Peyer's patch (tissue), 4 donors: Measurements from ENCODE around the gene MARCHF9. TPM values are rescaled to one million over a fixed set of nuclear protein-coding genes. Genes with fewer than 3 reads are reported as not detected.

Source experiments
- DNase-seq, 3 donors: peaks; one replicate each; pipeline ENCODE4 v3.0.0-alpha.2; 2017 to 2019
- H3K27ac ChIP-seq, 4 donors: fragments of 200-600 bp; sonication (generic); one replicate each; pipeline ENCODE4 v1.5.1; 2016 to 2019
- H3K27me3 ChIP-seq, 2 donors: fragments of 200-600 bp; sonication (generic); one replicate each; pipeline ENCODE4 v1.5.1; 2019
- H3K36me3 ChIP-seq, 3 donors: fragments of 200-600 bp; sonication (generic); one replicate each; pipeline ENCODE4 v1.5.1; 2016 to 2019
- H3K4me1 ChIP-seq, 4 donors: fragments of 200-600 bp; sonication (generic); one replicate each; pipeline ENCODE4 v1.5.1; 2016 to 2019
- H3K4me3 ChIP-seq, 4 donors: fragments of 200-600 bp; sonication (generic); 1 replicate in 3 of 4; 2 replicates in 1 of 4; pipeline ENCODE4 v1.5.1; 2016 to 2019; ENCODE audit warnings: mild to moderate bottlenecking in 1 of 4
- H3K9me3 ChIP-seq, 4 donors: fragments of 200-600 bp; sonication (generic); one replicate each; pipeline ENCODE4 v1.5.1; 2016 to 2019; ENCODE audit warnings: mild to moderate bottlenecking in 1 of 4
- CTCF ChIP-seq, 6 experiments: fragments of 450-650 bp in 4 of 6; fragments of 200-600 bp in 2 of 6; sonication (generic) in 1 of 6; IDR thresholded peaks; one replicate each; pipeline ENCODE4 v1.5.1; 2017 to 2019; ENCODE audit warnings: antibody characterized with exemption in 6 of 6, mild to moderate bottlenecking in 3 of 6, moderate library complexity in 1 of 6
- POLR2A ChIP-seq, 2 donors: fragments of 450-650 bp; IDR thresholded peaks; one replicate each; pipeline ENCODE4 v1.5.1; 2017; ENCODE audit warnings: antibody characterized with exemption in 2 of 2, mild to moderate bottlenecking in 2 of 2, moderate library complexity in 2 of 2
- total RNA-seq, 4 donors: library from RNA; depleted of rRNA; stranded (reverse); fragments of >200 nt; gene quantifications; one replicate each; pipeline ENCODE4 v1.1.0, GENCODE V29; 2016

The MARCHF9 gene
- total RNA-seq, 4 donors from 2014 or later: 7.4 to 17.2 (median 10.6) TPM

- H3K4me1 ChIP-seq: peaks cover 0 to 12% (median 8%) of the 10 kb centered on the region in 4 donors
- no peaks in the 10 kb centered on the region for H3K27me3 ChIP-seq
- no peaks in the 10 kb centered on the region for H3K9me3 ChIP-seq
- H3K36me3 ChIP-seq: peaks cover 0 to 20% (median 0%) of the 10 kb centered on the region in 3 donors
- H3K4me3 ChIP-seq: peak overlapping the region; percentile 57 to 98 (median 88)
- peak overlapping the region in 2 of 4 donors; percentile 66 to 82 for H3K27ac ChIP-seq
- TF ChIP-seq POLR2A (IDR thresholded peaks at IDR 0.05) (no peak), CTCF (IDR thresholded peaks at IDR 0.05) (no peak)
- DNase-seq: no peak
Measured at GRCh38 chr12:57782243-57782607, 27.3 kb downstream of the MARCHF9 start.

GRCh38 chr12:57782608-57783465 is 27.9 kb downstream of the MARCHF9 start, which contains the start of gene TSFM:
TSS of gene TSFM (plus strand) at chr12:57782787. CDS start at chr12:57782802, 15 bp downstream.
- Histone ChIP-seq H3K9me3 (no peaks in the 10 kb centered on the region), H3K4me1 (peaks cover 0 to 12% (median 8%) of the 10 kb centered on the region in 4 donors), H3K27me3 (no peaks in the 10 kb centered on the region), H3K36me3 (peaks cover 0 to 26% (median 0%) of the 10 kb centered on the region in 3 donors), H3K4me3 (peak within 1 kb of the TSS; percentile 57 to 98 (median 88)), H3K27ac (peak within 1 kb of the TSS; percentile 58 to 82 (median 70))
- peak; percentile 91 to 99 (median 98) for TF ChIP-seq CTCF (IDR thresholded peaks at IDR 0.05)
- TF ChIP-seq POLR2A (IDR thresholded peaks at IDR 0.05): peak; percentile 47 to 55
- peak; percentile 96 to 98 (median 97) for DNase-seq

GRCh38 chr12:57783466-57783801 is 28.5 kb downstream of the MARCHF9 start:
- peaks cover 0 to 12% (median 8%) of the 10 kb centered on the region in 4 donors for H3K4me1 ChIP-seq
- H3K27ac ChIP-seq: no peak overlapping the region
- H3K27me3 ChIP-seq: no peaks in the 10 kb centered on the region
- DNase-seq: no peak
- no peaks in the 10 kb centered on the region for H3K9me3 ChIP-seq
- no peak for TF ChIP-seq CTCF (IDR thresholded peaks at IDR 0.05)
- no peak for TF ChIP-seq POLR2A (IDR thresholded peaks at IDR 0.05)
- H3K4me3 ChIP-seq: peak overlapping the region; percentile 57 to 98 (median 88)
- peaks cover 0 to 32% (median 0%) of the 10 kb centered on the region in 3 donors for H3K36me3 ChIP-seq

GRCh38 chr12:57783861-57784260 is 29.0 kb downstream of the MARCHF9 start:
- peaks cover 0 to 36% (median 0%) of the 10 kb centered on the region in 3 donors for H3K36me3 ChIP-seq
- H3K4me1 ChIP-seq: peaks cover 0 to 12% (median 8%) of the 10 kb centered on the region in 4 donors
- DNase-seq: no peak
- H3K27me3 ChIP-seq: no peaks in the 10 kb centered on the region
- TF ChIP-seq CTCF (IDR thresholded peaks at IDR 0.05) (no peak), POLR2A (IDR thresholded peaks at IDR 0.05) (no peak)
- H3K27ac ChIP-seq: no peak overlapping the region
- H3K9me3 ChIP-seq: no peaks in the 10 kb centered on the region
- peak overlapping the region in 1 of 4 donors; percentile 98 for H3K4me3 ChIP-seq

- H3K36me3 ChIP-seq: peaks cover 0 to 84% (median 0%) of the 10 kb centered on the region in 3 donors
- H3K27me3 ChIP-seq: no peaks in the 10 kb centered on the region
- no peak overlapping the region for H3K27ac ChIP-seq
- H3K4me1 ChIP-seq: no peaks in the 10 kb centered on the region
- DNase-seq: no peak
- no peak overlapping the region for H3K4me3 ChIP-seq
- TF ChIP-seq CTCF (IDR thresholded peaks at IDR 0.05) (no peak), POLR2A (IDR thresholded peaks at IDR 0.05) (no peak)
- H3K9me3 ChIP-seq: no peaks in the 10 kb centered on the region
Measured at GRCh38 chr12:57793920-57794319, 39.0 kb downstream of the MARCHF9 start.
